H1 (cell line): ENCODE results near the gene RAET1L. TPM values are rescaled to one million over a fixed set of nuclear protein-coding genes. Genes with fewer than 3 reads are reported as not detected.
"Not testable (repeated sequence)": the region's sequence is repeated elsewhere in the genome, so short reads cannot be mapped to it uniquely, and the experiment has no call there.

Experiments
- CTCF ChIA-PET: fragments of 300-600 bp; sonication (Branson Sonifier 250); formaldehyde crosslinking; loops from one replicate; lab custom pipeline; 2021; ENCODE audit not compliant: partially characterized antibody; lab: Charles Lee
- POLR2A ChIA-PET: fragments of 300-600 bp; sonication (Branson Sonifier 250); formaldehyde crosslinking; loops from one replicate; lab custom pipeline; 2021; ENCODE audit warnings: inconsistent platforms; ENCODE audit not compliant: partially characterized antibody; lab: Charles Lee
- DNase-seq, 2 experiments: peaks; one replicate each; pipeline versions ENCODE4 v3.0.0 to v3.0.0-alpha.2; 2010 to 2022; ENCODE audit warnings: low spot score in 2 of 2, low read depth in 1 of 2, mixed read lengths in 1 of 2
- FAIRE-seq: peaks from 2 replicates; lab custom pipeline; 2011; peaks lifted over from hg19 to GRCh38; lab: Jason Lieb, UNC
- H2AFZ ChIP-seq: 2 replicates; pipeline ENCODE4 v1.8.1; 2012; ENCODE audit warnings: low read length, inconsistent platforms
- H2AK5ac ChIP-seq: 2 replicates; pipeline ENCODE4 v1.6.1; 2013; ENCODE audit warnings: low read depth, low read length
- H2BK120ac ChIP-seq: replicated peaks from 2 replicates; pipeline ENCODE3; 2013; ENCODE audit warnings: low read depth, low read length, inconsistent platforms
- H2BK12ac ChIP-seq: 2 replicates; pipeline ENCODE4 v1.6.1; 2013; ENCODE audit warnings: low read depth, low read length
- H2BK15ac ChIP-seq: 2 replicates; pipeline ENCODE4 v1.6.1; 2013; ENCODE audit warnings: low read length
- H2BK20ac ChIP-seq: 2 replicates; pipeline ENCODE4 v1.6.1; 2013; ENCODE audit warnings: low read length
- H2BK5ac ChIP-seq: 2 replicates; pipeline ENCODE4 v1.6.1; 2013; ENCODE audit warnings: low read depth, low read length
- H3K14ac ChIP-seq: 2 replicates; pipeline ENCODE4 v1.6.1; 2013; ENCODE audit warnings: inconsistent platforms; ENCODE audit not compliant: insufficient read length
- H3K18ac ChIP-seq: 2 replicates; pipeline ENCODE4 v1.6.1; 2013; ENCODE audit warnings: low read length; ENCODE audit errors: extremely low read depth
- H3K23ac ChIP-seq: 2 replicates; pipeline ENCODE4 v1.6.1; 2013; ENCODE audit warnings: inconsistent platforms; ENCODE audit not compliant: insufficient read length
- H3K23me2 ChIP-seq: 2 replicates; pipeline ENCODE4 v1.6.1; 2013; ENCODE audit warnings: low read depth, low read length
- H3K27ac ChIP-seq: 2 replicates; pipeline ENCODE4 v1.6.1; 2011; ENCODE audit warnings: low read depth, low read length, inconsistent platforms
- H3K27me3 ChIP-seq, 4 experiments: replicated peaks in 1 of 4; 1 replicate in 1 of 4; 2 replicates in 3 of 4; pipeline versions ENCODE4 v1.6.1 to v1.8.1; 2011 to 2013; ENCODE audit warnings: low read length in 3 of 4, mild to moderate bottlenecking in 3 of 4, inconsistent platforms in 2 of 4, mixed read lengths in 2 of 4, moderate library complexity in 1 of 4; ENCODE audit not compliant: control insufficient read depth in 3 of 4, insufficient read depth in 3 of 4; ENCODE audit errors: extremely low read depth in 1 of 4
- H3K36me3 ChIP-seq, 4 experiments: 2 replicates each; pipeline versions ENCODE4 v1.6.1 to v1.8.1; 2011 to 2013; ENCODE audit warnings: mild to moderate bottlenecking in 4 of 4, low read length in 3 of 4, moderate library complexity in 2 of 4, control low read depth in 1 of 4, inconsistent platforms in 1 of 4; ENCODE audit not compliant: insufficient read depth in 4 of 4, control insufficient read depth in 2 of 4
- H3K4ac ChIP-seq: replicated peaks from 2 replicates; pipeline ENCODE3; 2013; ENCODE audit warnings: low read length, low read depth, mixed read lengths, inconsistent platforms; ENCODE audit not compliant: insufficient read length
- H3K4me1 ChIP-seq, 4 experiments: replicated peaks in 1 of 4; 1 replicate in 1 of 4; 2 replicates in 3 of 4; pipeline versions ENCODE4 v1.6.1 to v1.8.1; 2011 to 2013; ENCODE audit warnings: low read length in 3 of 4, inconsistent platforms in 2 of 4, mixed read lengths in 1 of 4; ENCODE audit not compliant: insufficient read depth in 4 of 4, control insufficient read depth in 3 of 4
- H3K4me2 ChIP-seq, 2 experiments: 2 replicates each; pipeline versions ENCODE4 v1.6.1 to v1.8.1; 2011 to 2013; ENCODE audit warnings: low read depth in 2 of 2, low read length in 2 of 2, control low read depth in 1 of 2, inconsistent platforms in 1 of 2, mild to moderate bottlenecking in 1 of 2; ENCODE audit not compliant: insufficient read depth in 1 of 2
- H3K4me3 ChIP-seq, 4 experiments: fragments of 200-600, 300-600 bp in 1 of 4; sonication (generic), shearing (Covaris generic), sonication (Bioruptor Twin) in 1 of 4; 2 replicates each; pipeline versions ENCODE4 v1.5.1 to v1.8.1; 2011 to 2016; ENCODE audit warnings: low read length in 4 of 4, low read depth in 3 of 4, control low read depth in 2 of 4, inconsistent platforms in 2 of 4, mild to moderate bottlenecking in 2 of 4, mixed read lengths in 1 of 4, moderate library complexity in 1 of 4; ENCODE audit not compliant: insufficient read depth in 2 of 4; ENCODE audit errors: extremely low read depth in 1 of 4
- H3K56ac ChIP-seq: replicated peaks from 2 replicates; pipeline ENCODE3; 2013; ENCODE audit warnings: low read depth, mild to moderate bottlenecking, mixed read lengths, low read length, inconsistent platforms; ENCODE audit not compliant: insufficient read length
- H3K79me1 ChIP-seq: 2 replicates; pipeline ENCODE4 v1.6.1; 2013; ENCODE audit warnings: low read depth, low read length, control low read depth
- H3K79me2 ChIP-seq, 2 experiments: 2 replicates each; pipeline versions ENCODE4 v1.6.1 to v1.8.1; 2012 to 2013; ENCODE audit warnings: low read length in 2 of 2, mild to moderate bottlenecking in 2 of 2, inconsistent platforms in 1 of 2; ENCODE audit not compliant: insufficient read depth in 2 of 2, control insufficient read depth in 1 of 2
- H3K9ac ChIP-seq, 4 experiments: replicated peaks in 1 of 4; 1 replicate in 1 of 4; 2 replicates in 3 of 4; pipeline versions ENCODE4 v1.6.1 to v1.8.1; 2011 to 2013; ENCODE audit warnings: low read depth in 3 of 4, low read length in 3 of 4, control low read depth in 2 of 4, mild to moderate bottlenecking in 2 of 4, moderate library complexity in 2 of 4, inconsistent platforms in 1 of 4; ENCODE audit errors: extremely low read depth in 1 of 4
- H3K9me3 ChIP-seq, 2 experiments: 2 replicates each; pipeline versions ENCODE4 v1.6.1 to v1.8.1; 2012 to 2013; ENCODE audit warnings: mild to moderate bottlenecking in 2 of 2, moderate library complexity in 2 of 2, control low read depth in 1 of 2, inconsistent platforms in 1 of 2, low read depth in 1 of 2, low read length in 1 of 2, mixed read lengths in 1 of 2; ENCODE audit not compliant: insufficient read depth in 2 of 2
- H4K20me1 ChIP-seq, 2 experiments: replicated peaks in 1 of 2; 2 replicates each; pipeline versions ENCODE3 to v1.8.1; 2011 to 2013; ENCODE audit warnings: inconsistent platforms in 2 of 2, low read length in 2 of 2, mild to moderate bottlenecking in 1 of 2; ENCODE audit not compliant: insufficient read depth in 2 of 2, control insufficient read depth in 1 of 2
- H4K5ac ChIP-seq: 2 replicates; pipeline ENCODE4 v1.6.1; 2013; ENCODE audit warnings: low read length, low read depth, mixed read lengths, inconsistent platforms; ENCODE audit not compliant: insufficient read length
- H4K8ac ChIP-seq: 2 replicates; pipeline ENCODE4 v1.8.0; 2013; ENCODE audit warnings: mild to moderate bottlenecking, moderate library complexity, low read length, inconsistent platforms; ENCODE audit not compliant: insufficient read depth; ENCODE audit errors: extremely low read depth
- H4K91ac ChIP-seq: replicated peaks from 2 replicates; pipeline ENCODE3; 2013; ENCODE audit warnings: low read length, mixed read lengths, inconsistent platforms; ENCODE audit not compliant: insufficient read length
- WGBS, 2 experiments: shearing (Covaris generic) in 1 of 2; methylation state at CpG; one replicate each; pipeline versions ENCODE4 v1.1.6 to v1.1.7; 2013 to 2015; ENCODE audit warnings: low lambda C conversion rate in 2 of 2, mixed read lengths in 2 of 2, inconsistent platforms in 1 of 2, low coverage in 1 of 2, missing lambda C conversion rate in 1 of 2; ENCODE audit not compliant: insufficient replicate concordance in 2 of 2, insufficient coverage in 1 of 2, insufficient read length in 1 of 2; ENCODE audit errors: extremely low coverage in 1 of 2, missing lambda C conversion rate in 1 of 2; 5-methylcytosine and 5-hydroxymethylcytosine counted together
- polyA plus RNA-seq, 7 experiments: library from polyadenylated mRNA; depleted of rRNA in 3 of 7; stranded (reverse) in 5 of 7; unstranded in 2 of 7; fragments of >200 nt in 5 of 7; fragments of 200-250 nt in 2 of 7; gene quantifications; 1 replicate in 5 of 7; 2 replicates in 1 of 7; 4 replicates in 1 of 7; pipeline versions ENCODE4 v1.2.1 to v1.2.3, GENCODE V29; 2011 to 2013; ENCODE audit warnings: missing spikeins in 2 of 7, mixed read lengths in 2 of 7
- total RNA-seq: library from RNA; stranded (reverse); fragmentation: NEBNext Ultra II Directional; extraction: Animal tissue kit (Norgen Biotek cat#: 25700); gene quantifications from 2 replicates; pipeline ENCODE4 v1.2.1, GENCODE V29; 2021

Gene RAET1L
- total and polyA plus RNA-seq, 2 of the 8 experiments (the other 6 are each of a cell fraction or from before 2014, with no cell fraction given), result not detected

DNA sequence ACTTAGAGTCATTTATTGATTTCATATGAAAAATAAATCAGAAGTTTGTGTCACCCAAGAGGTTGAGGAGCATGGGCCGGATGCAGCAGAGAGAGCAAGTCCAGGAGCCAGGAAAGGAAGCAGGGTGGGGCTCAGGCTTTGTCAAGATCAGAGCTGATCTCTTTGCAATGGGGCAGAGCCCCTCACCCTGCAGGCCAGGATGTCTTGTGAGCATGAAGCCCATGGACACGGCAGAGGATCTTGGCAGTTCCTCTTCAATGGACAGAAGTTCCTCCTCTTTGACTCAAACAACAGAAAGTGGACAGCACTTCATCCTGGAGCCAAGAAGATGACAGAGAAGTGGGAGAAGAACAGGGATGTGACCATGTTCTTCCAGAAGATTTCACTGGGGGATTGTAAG lies 56.4 kb downstream of the RAET1L start:
- H3K9ac ChIP-seq, H3K23ac ChIP-seq, H3K4ac ChIP-seq, H3K79me1 ChIP-seq, H2AFZ ChIP-seq, H3K4me2 ChIP-seq, H2BK20ac ChIP-seq, FAIRE-seq, H3K18ac ChIP-seq, H3K14ac ChIP-seq, H2BK12ac ChIP-seq, H4K91ac ChIP-seq, H2AK5ac ChIP-seq, H3K79me2 ChIP-seq, H3K23me2 ChIP-seq, H3K36me3 ChIP-seq, H3K9me3 ChIP-seq, POLR2A ChIA-PET, H3K56ac ChIP-seq, H4K8ac ChIP-seq, H2BK5ac ChIP-seq, H3K27ac ChIP-seq, H2BK15ac ChIP-seq, H2BK120ac ChIP-seq, H3K4me3 ChIP-seq, H4K5ac ChIP-seq, H4K20me1 ChIP-seq: not testable (repeated sequence)
- WGBS, 2 experiments, result 71% methylated on average over 2 of the region's 2 CpGs; no CpG with 5 or more reads in 1 of the 2 experiments
- DNase-seq, result peak in 1 of 2 experiments; percentile 30
- H3K4me1 ChIP-seq, result peaks cover 0 to 18% (median 14%) of the 10 kb centered on the region in 4 experiments; a peak in 5 of 7 replicates
- CTCF ChIA-PET, result interaction anchor here (0.6 kb wide), 1 partner anchor 25 kb away, joined by 4 read pairs; no protein-coding TSS in a partner anchor
- peaks cover 34 to 62% (median 50%) of the 10 kb centered on the region in 4 experiments for H3K27me3 ChIP-seq

Other genes starting within 250 kb of the RAET1L start
- 20.0 TPM in 2 replicates for gene LRP11, start 161.2 kb downstream of the RAET1L start, total RNA-seq
- 10.8 and 11.0 TPM in 2 replicates for gene LRP11, start 161.2 kb downstream of the RAET1L start, polyA plus RNA-seq (2011; rRNA removed)
- gene RAET1E, start 127.4 kb downstream of the RAET1L start, total RNA-seq, result not detected in 2 replicates
- not detected in 2 replicates for gene RAET1E, start 127.4 kb downstream of the RAET1L start, polyA plus RNA-seq (2011; rRNA removed)
- not detected in 2 replicates for gene RAET1G, start 102.4 kb downstream of the RAET1L start, total RNA-seq
- gene RAET1G, start 102.4 kb downstream of the RAET1L start, polyA plus RNA-seq (2011; rRNA removed), result 0.08 and 0.16 TPM in 2 replicates
- not detected in 2 replicates for gene ULBP2, start 83.5 kb downstream of the RAET1L start, total RNA-seq
- gene ULBP2, start 83.5 kb downstream of the RAET1L start, polyA plus RNA-seq (2011; rRNA removed), result 0.05 TPM in 1 of 2 replicates, not detected in the other
- gene ULBP1, start 61.6 kb downstream of the RAET1L start, total RNA-seq, result 0.42 and 0.60 TPM in 2 replicates
- 0.32 and 0.42 TPM in 2 replicates for gene ULBP1, start 61.6 kb downstream of the RAET1L start, polyA plus RNA-seq (2011; rRNA removed)
- 3.3 and 4.2 TPM in 2 replicates for gene ULBP3, start 43.6 kb upstream of the RAET1L start, total RNA-seq
- 1.8 and 1.9 TPM in 2 replicates for gene ULBP3, start 43.6 kb upstream of the RAET1L start, polyA plus RNA-seq (2011; rRNA removed)
- gene PPP1R14C, start 117.5 kb upstream of the RAET1L start, total RNA-seq, result 0.25 and 0.61 TPM in 2 replicates
- gene PPP1R14C, start 117.5 kb upstream of the RAET1L start, polyA plus RNA-seq (2011; rRNA removed), result 0.13 and 0.30 TPM in 2 replicates